Measurements from ENCODE around the gene CAMTA1. TPM values are rescaled to one million over a fixed set of nuclear protein-coding genes. Genes with fewer than 3 reads are reported as not detected.

CAMTA1 gene
- polyA plus RNA-seq, 5 donors: 41.0 to 56.5 (median 48.5) TPM

DNA sequence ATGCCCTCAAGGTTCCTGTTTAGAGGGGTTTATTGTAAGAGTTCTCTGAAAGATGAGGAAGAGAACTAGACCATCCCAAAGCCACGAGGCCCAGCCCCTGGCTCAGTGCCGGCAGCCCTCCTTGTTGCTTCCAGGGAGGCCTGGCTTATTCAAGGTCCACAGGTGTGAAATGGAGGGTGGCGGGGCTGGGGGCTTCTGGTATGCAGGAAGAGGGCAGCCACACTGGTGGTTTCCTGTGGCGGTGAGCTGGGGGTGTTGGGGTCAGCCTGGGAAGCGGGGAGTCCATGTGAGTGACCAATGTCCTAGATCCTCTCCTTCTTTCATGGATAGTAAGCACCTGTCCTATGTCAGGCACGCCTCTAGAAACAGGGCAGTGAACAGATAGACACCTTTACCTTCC, 138.2 kb downstream of the CAMTA1 start:
- no peak for DNase-seq

DNA sequence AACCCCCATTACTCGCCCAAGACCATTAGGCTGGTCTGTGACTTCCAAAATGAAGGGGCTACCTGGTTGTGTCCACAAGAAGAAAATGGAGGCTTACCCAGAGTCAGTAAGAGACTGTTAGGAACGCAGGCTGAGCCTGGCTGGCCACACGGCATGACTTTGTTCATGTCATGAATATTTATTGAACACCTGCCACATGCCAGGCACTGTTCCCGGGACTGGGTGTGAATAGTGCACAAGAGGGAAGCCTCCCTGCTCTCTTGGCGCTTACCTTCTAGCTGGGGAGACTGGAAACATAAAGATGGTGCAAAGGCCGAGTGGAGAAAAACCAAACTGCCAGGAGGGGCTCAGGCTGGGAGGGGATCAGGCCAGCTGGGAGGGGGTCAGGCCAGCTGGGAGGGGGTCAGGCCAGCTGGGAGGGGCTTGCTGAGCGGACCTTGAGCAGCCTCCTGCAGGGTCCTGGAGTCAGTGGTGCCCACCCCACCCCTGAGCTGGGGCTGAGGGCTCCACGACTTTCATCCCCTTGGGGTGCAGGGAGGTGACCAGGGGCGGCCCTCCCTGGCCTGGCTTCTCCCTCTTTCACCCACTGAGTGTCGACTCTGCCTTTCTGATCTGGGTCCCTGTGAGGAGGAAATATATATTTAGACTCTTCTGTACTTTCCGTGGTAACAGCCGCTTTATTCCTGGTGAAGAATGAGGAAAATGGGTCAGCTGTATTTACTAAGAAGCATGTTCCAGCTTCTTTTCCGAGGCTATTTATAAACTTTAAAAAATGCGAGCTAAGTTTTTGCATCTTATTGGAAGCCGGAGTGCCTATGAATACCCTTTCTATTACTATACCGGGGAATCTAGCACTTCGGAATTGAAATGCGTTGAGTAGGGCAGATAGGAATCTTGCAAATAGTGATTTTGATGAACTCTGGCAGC, 139.0 kb downstream of the CAMTA1 start:
- DNase-seq: no peak

DNA sequence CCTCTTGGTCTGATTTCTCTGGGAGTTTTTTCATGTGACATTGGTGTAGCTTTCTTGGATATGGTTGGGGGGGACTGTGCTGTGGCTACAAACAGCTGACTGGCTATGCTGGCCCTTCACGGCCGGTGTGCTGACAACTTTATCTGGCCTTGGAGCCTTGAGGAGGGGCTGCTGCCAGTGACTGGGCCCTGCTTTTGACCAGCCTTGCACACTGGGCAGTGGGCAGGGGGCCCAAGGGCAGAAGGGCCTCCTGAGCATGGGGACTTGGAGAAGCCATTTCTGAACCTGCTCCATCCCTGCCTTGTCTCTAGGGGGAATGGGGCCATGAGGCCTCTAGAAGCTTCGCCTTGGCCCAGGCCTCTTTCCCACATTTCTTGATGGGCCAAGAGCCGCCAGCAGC, 139.6 kb downstream of the CAMTA1 start:
- DNase-seq: no peak

DNA sequence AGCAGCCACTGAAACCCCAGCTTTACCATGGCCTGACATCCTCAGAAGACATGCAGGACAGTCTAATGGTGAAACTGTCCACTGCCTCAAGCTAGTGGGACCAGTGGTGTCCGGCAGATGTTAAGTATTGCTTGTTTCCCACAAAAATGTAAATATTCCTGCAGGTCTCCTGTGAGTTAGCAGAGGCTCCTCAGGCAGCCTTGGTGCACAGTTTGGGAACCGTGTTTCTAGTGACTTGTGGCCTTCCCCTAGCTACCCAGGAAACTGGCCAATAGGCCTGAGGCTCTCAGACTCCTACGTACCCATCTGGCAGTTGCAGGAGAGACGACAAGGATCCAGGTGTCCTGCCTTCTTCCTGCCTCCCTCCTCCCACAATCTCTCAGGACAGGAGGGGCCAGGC, 142.4 kb downstream of the CAMTA1 start:
- DNase-seq: no peak

DNA sequence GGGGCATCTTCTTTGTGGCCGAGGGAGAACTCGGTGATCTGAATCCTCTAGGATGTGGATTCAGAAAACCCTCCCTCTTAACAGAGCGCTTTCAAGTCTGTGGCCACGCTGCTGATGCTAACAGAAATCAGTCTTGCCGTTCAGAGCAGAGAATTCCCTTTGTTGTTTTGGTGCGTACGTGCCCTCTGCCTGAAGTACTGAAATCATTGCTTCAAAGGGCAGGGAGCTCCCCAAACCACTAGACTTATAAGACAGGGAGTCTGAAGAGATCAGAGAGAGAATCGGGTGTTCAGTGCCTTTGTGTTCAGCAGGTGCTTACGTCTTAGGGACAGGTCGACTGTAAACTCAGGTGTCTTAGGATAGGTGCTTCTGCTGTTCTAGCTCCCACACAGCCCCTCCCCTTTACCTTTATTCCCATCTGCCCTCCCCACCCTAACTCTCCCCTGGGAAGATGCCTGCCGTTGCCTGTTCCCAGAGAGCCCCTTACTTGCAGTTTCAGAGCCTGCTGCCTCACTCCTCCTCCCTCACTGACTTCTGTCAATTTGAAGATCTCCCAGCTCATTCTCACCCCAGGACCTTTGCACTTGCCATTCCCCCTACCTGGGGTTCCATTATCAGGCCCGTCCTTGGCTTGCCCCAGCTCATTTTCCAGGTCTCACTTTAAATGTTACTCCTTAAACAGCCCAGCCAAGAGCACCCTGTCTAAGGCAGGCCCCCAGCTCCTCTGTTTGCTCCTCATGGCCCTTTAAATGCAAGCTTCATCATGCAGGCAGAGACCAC, 143.0 kb downstream of the CAMTA1 start:
- no peak for DNase-seq

DNA sequence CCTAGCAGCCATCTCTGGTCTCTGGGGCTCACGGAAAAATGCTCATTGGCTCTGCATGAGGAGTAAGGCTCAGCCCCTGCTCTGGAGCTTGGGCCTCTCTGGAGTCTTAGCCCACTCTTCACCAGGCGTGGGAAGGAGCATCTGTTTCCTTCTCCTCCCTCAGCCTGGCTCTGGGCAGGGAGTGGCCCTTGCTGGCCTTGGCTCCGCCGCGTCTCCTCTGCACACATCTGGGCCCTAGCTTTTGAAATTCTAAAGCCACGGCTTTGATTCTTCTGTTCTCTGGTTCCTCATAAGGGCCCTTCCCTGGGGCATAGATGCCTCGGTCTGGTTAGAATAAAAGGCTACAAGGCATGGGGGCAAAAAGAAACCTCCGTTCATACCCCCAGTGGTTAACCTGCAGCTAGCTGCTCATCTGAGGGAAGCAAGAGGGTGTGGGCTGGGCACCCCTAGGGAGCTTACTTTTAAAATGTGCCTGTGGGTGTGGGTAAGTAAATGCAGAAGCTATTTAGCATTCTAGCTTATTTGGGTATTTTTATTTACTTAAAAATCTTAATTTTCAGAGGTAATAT, 145.6 kb downstream of the CAMTA1 start:
- DNase-seq: no peak

DNA sequence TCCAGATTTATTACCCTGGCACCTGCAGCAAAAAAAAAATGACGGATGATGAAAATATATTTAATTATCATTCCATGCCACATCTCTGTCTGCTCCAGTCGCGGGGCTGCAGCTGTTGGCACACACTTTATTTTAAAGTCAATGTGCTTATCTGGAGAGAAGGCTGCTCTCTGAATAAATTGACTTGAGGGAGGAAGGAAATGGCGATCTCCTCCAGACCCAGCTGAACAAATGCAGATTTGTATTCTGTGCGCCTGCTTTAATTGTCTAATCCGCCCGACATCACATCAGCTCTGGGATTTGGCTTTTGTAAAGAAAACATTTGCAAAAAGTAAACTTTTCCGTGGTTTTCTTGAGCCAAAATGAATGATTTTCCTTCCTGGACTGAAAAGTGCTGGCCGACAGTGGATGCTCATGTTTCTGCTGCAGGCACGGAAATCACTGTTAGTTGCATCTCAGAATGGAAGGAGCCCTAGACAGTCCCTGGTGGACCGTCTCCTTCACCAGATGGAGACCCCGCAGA, 150.2 kb downstream of the CAMTA1 start:
- DNase-seq: no peak

DNA sequence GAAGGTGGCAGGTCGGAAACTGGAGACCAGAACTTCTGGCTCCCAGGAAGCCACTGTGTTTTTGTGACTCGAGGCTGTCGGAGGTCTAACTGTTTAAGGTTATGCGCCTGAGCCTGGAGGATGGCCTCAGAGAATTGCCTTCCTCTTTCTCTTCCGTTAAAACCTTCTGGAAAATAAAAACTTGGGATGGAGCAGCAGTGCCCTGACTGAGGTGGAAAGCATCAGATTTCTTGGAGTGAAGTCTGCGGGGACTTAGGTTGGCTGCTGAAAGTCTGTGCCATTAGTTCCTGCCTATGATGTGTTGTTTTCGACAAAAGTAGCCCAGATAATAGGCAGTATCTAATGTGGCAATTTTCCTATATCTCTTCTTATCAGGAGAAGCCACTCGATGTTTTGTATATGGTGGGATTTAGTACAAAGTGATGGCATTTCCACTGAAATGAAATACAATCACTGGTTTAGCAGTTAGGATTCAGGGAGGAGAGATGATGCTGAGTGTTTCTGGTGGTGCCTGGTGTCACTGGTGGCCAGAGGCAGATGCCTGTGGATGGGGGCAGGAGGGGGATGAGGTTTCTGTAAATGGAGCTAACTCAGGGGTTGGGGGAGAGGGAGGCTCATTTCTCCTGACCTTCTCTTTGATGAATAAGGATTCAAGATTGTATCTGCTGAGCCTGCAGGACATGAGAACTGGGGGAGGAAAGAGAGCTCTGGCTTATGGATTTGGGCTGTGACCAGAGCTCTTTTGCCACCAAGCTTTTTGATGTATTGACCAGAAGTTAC, 150.8 kb downstream of the CAMTA1 start:
- no peak for DNase-seq

DNA sequence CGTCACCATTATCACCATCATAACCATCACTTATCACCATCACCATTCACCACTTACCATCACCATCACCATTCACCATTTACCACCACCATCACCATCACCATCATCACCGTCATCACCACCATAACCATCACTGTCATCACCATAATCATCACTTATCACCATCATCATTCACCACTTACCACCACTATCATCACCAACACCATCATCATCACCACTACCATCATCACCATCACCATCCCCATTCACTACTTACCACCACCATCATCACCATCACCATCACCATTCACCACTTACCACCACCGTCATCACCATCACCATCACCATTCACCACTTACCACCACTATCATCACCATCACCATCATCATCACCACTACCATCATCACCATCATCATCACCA, 151.8 kb downstream of the CAMTA1 start:
- no peak for DNase-seq

DNA sequence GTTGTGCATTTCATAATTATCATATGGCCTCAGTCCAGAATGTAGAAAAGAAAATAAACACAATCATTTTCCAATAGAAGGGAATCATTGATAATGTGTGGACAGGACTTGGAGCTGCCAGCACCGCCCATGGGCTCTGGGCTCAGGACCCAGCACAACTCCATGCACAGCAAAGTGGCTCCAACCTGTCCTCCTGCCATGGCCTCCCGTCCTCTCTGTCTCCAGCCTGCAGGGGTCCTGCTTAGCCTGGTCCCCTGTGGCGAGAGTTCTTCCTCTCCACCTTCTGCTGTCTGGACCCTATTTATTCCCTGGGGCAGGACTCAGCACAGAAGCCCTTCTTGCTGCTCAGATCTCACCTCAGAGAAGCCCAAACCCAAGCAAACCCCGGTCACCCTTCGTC, 154.1 kb downstream of the CAMTA1 start:
- no peak for DNase-seq

DNA sequence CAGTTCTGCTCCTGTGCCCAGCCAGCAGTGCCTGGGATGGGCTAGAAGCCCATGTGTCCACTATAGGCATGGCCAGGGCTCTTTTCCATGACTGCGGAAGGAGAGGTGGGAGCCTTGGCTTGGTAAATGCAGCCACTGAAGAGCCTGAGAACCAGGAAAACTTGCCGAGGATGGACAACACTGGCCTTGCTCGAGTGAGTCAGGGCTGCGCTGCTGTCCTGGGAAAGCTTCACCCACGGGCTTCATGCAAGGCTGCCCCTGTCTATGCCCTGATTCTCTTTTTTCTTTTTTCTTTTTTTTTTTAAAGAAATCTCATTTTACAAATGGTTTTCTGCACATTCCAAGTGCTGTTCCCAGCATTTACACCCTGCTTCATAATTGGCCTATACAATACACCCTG, 156.5 kb downstream of the CAMTA1 start:
- no peak for DNase-seq

DNA sequence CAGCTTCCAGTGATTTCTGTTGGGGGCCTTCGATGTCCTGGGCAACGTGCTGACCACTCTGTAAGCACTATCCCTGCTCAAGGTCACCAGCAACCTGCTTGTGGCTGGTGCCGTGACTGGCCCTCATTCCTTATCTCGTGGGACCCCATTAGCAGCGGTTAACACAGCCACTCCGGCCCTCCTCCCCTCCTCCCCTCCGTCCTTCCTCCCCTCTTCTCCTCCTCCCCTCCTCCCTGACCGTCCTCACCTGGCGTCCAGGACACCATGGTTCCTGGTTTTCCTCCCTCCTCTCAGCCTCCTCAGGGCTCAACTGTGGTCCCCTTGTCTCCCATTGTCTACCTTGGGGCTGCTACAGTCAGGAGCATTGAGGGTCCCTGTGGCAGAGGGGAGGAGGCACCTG, 157.7 kb downstream of the CAMTA1 start:
- DNase-seq: no peak

DNA sequence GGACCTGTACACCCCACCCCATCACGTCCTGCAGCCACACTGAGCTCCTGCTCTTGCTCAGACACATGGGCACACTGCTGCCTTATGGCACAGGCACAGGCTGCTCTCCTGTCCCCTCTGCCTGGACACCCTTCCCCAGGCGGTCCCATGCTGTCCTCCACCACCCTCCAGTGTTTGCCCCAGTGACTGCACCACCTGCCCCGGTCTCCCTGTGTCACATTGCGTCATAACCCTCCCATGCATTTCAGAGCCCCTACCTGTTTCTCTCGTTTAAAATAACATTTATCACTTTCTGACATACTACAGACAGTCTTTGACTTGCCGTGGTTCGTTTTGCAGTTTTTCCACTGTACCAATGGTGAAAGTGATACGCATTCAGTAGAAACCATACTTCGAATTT, 159.2 kb downstream of the CAMTA1 start:
- DNase-seq: no peak

DNA sequence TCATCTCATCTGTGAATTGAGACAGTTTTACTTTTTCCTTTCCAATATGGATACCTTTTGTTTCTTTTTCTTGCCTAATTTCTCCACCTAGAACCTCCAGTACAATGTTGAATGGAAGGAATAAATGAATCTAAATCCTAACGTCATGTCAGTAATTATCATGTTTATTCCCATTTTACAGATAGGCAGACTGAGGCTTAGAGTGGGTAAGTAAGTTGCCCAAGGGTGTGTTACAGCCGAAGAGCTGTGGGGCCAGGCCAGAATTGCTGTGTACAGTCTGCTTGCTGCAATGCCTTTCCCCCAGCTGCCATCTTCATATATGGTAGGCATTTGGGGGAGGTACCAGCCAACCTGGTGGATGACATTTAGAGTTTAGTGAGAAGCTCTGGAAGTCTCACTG, 162.7 kb downstream of the CAMTA1 start:
- DNase-seq: no peak

DNA sequence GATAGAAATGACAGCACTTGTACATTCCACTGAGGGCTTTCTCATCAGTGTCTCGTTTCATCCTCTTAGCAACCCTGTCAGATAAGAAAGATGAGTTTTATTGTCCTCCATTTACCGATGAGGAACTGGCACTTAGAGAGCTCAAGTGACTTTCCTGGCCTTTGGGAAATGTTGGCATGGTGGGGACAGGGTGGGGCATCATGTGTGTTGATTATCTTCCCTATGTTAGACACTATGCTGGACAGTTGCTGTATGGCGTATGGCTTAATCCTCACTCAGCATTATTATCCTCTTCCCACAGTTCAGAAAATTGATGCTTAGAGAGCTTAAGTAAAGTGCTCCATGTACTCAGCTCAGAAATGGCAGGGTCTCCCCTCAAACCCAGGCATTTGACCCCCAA, 163.2 kb downstream of the CAMTA1 start:
- DNase-seq: no peak

DNA sequence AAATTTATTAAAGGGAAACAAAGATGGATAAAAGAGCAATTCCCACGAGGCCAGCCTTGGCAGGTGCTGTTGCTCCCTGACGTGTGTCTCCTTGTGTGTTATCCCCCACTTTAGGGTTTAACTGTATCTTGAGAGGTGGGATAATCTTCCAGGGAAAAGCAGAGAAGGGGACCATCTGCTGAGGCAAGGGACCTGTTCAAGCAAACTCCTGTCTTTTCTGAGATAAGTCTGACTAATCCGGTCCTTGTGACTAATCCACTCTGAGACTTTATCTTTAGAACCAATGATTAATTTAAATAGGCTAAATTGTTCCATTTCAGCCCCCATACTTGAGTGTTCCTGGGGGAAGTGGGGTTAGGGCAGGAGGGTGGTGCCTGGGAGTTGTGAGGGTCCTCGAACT, 163.6 kb downstream of the CAMTA1 start:
- no peak for DNase-seq

DNA sequence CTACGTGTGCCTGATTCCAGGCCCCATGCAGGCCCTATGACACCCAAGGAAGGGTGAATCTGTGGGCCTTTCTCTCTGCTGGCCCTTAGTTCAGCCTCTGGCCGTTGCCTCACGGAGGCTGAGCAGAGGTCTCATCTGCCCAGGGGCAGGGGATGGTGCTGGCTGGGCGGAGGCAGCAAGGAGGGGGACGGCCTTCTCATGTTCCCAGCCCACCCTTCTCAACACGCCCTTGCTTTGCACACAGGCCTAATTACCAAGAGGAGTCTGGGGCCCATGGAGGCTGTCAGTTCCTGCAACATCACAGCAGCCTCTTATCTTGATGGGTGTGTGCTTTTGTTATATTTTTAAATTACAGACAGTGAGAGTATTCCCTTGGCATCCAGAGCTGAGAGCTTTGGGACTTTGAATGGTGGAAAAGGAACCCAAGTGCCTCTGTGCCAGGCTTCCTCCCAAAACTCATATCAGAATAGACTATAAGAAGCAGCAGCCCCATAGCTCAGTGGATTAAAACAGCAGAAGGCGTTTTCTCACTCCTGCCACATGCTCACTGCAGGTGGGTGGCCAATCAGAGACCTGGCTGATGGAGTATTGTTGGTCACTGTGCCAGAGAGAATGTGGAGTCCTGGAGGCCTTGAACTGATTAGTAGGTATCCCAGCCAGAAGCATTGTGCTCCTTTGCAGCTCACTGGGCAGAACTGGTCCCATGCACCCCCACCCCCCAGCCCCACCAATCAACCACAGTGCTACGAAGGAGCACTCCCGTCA, 164.9 kb downstream of the CAMTA1 start:
- no peak for DNase-seq

DNA sequence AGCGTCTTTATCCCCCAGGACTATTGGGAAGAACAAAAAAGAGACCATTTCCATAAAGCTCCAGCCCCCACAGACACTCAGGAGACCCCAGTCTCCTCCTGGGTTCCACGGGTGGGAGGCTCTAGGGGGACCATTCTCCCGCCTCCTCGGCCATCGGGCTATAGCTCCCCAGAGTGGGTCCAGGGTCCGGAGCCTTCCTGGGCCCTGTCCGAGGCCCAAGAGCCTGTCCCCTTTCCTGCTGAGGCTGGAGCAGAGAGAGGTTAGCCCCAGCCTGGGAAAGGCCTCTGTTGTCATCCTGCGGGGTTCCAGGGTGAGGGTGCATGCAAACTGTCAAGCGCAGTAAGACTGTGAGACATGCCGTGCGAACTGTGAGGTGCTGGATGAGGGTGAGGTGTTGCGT, 166.3 kb downstream of the CAMTA1 start:
- no peak for DNase-seq

DNA sequence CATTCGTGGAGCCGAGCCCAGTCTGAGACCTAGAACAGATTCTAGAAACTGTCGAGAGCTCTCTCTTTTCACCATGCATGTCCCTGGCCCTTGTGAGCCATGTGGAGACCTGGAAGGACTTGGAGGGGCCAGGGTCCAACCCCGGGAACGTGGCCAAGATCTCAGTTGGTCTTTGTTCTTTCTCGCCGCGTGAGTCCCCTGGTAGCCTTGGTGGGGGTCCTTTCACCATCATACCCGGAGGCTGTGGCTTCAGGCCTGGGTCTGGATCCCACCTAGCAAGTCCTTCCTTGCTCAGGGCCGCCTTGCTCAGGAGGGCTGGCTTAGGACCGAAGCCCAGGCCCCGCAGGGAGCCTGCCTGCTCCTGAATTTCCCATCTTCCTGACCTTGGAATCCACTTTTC, 168.0 kb downstream of the CAMTA1 start:
- DNase-seq: no peak

DNA sequence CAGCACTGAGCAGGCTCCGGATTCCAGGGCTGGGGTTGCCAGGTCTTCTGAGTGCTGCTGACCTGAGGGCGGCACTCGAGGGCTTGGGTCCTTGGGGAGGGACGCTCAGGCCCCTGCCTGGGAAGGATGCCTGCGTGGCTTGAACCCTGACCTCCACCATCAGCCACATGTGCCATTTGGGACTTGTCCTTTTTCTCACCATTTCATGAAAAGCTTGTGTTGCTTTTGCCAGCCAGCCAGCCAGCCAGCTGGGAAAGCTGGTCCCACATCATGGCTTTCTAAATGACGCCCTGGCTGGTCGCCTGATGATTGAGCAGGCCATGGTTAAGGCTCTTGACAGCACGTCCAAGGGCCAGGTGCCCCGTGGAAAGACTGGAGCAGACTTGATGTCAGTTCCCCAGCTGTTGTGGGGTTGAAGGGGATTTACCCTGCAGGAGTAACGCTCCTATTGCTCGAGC, 168.7 kb downstream of the CAMTA1 start:
- no peak for DNase-seq

DNA sequence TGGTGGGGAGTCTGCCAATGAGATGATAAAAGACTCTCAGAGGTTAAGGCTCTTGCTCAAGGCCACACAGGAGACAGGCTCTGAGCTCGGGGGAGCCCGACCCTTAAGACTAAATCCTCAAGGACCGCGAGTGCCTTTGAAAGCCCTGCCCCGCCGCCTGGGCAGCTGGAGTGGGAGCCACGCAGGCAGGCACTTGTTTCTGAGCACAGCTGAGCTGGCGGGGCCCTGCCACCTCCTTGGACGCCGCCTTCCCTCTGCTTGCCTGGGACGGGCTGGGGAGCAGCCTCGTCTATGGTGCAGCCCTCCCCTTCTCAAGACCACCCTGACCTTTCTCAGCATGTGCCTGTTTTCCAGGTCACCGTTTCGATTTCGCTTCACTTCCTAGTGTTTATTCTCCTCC, 169.3 kb downstream of the CAMTA1 start:
- DNase-seq: no peak
